Measurements from ENCODE around the gene CYYR1.

DNA sequence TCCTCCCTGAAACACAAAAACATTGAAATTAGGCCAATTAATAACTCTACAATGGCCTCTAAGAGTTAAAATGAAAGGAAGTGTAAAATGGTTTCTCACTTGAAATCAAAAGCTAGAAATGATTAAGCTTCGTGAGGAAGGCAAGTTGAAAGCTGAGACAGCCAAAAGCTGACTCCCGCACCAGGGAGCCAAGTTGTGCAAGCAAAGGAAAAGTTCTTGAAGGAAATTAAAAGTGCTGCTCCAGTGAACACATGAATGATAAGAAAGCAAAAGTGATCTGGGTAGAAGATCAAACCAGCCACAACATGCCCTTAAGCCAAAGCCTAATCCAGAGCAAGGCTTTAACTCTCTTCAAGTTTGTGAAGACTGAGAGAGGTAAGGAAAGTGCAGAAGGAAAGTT, 22.8 kb downstream of the CYYR1 start:
- TF ChIP-seq, protein P1, sequence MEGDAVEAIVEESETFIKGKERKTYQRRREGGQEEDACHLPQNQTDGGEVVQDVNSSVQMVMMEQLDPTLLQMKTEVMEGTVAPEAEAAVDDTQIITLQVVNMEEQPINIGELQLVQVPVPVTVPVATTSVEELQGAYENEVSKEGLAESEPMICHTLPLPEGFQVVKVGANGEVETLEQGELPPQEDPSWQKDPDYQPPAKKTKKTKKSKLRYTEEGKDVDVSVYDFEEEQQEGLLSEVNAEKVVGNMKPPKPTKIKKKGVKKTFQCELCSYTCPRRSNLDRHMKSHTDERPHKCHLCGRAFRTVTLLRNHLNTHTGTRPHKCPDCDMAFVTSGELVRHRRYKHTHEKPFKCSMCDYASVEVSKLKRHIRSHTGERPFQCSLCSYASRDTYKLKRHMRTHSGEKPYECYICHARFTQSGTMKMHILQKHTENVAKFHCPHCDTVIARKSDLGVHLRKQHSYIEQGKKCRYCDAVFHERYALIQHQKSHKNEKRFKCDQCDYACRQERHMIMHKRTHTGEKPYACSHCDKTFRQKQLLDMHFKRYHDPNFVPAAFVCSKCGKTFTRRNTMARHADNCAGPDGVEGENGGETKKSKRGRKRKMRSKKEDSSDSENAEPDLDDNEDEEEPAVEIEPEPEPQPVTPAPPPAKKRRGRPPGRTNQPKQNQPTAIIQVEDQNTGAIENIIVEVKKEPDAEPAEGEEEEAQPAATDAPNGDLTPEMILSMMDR (IDR thresholded peaks at IDR 0.05), result no peak
- TF ChIP-seq POLR2A (IDR thresholded peaks at IDR 0.05), result no peak
